ENCODE results near the gene MLLT3.

The MLLT3 gene

GRCh38 chr9:20476912-20477521 lies 145.3 kb downstream of the MLLT3 start:
- DNase-seq (ENCODE audit: low read depth): no peak

- DNase-seq (ENCODE audit: low read depth): no peak
Observed at GRCh38 chr9:20474496-20474895, 147.8 kb downstream of the MLLT3 start.

DNA sequence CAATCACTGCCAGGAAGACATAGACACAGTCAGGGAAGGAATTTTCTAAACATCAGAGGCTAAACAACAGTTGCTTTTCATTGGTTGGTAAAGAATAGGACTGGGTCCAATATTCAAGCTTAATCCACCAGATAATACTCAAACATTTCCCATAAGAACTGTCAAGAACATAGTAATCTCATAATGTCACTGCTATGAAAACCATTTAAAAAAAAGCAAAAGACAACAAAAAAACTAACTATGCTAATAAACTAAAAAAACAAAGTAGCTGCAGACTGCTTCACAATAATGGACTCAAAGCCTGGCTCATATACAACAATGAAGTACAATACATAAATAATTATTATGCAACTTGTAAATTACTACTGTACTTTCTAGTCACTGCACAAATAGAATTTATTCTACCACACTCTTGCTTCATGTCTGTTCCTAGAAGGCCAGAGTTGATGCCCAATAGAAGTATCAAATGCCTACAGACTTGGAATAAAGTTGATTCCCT lies 148.7 kb downstream of the MLLT3 start:
- DNase-seq (ENCODE audit: low read depth): no peak

DNA sequence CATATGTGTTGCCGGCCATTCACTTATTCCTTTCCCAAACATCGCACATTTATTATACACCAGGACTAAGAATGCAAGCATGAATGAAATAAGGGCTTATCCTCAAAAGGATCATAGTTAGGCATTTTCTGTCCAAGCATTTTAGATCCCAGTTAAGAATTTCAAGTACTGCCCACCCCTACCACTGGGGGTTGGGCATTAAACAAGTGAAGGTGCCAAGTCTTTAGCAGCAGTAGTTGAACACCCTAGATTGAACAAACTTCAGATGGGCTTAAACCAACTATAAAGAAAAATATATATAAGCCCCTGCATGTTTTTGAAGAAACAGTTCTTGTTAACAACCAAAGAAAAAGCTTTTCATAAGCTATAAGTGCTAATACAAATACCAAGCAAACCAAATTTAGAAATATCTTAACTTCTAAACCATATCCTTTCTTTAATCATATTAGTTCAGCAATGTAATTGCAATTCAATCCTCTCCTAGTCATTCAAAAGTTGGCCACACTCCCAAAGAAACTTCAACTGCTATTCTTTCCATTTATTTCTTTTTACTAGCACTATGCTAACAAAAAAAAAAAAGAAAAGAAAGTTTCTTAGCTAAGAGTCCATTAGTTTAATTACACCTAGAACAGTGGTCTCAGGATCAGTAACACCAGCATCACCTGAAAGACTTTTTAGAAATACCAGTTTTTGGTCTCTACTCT lies 149.8 kb downstream of the MLLT3 start:
- DNase-seq (ENCODE audit: low read depth): no peak

- no peak for DNase-seq (ENCODE audit: low read depth)
Observed at GRCh38 chr9:20466328-20467008, 155.8 kb downstream of the MLLT3 start.

DNA sequence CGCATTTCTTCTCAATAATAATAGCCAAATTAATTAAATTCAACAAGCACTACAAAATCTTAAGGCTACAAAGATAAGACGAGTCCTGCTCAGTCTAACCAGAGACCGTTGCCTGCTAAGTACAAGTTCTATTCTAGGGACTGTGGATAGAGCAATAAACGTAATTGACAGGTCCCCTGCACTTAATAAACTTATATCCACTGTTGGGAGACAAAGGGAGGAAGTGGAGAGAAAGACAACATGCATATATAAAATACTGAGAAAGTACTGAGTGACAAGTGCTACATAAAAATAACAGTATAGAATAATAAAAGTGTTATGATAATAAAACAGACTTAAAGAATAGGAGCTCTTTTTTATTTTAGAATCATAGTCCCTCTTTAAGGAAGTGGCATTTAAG lies 158.1 kb downstream of the MLLT3 start:
- DNase-seq (ENCODE audit: low read depth): no peak

GRCh38 chr9:20463823-20464222 lies 158.5 kb downstream of the MLLT3 start:
- no peak for DNase-seq (ENCODE audit: low read depth)

- DNase-seq (ENCODE audit: low read depth): no peak
Observed at GRCh38 chr9:20462410-20462809, 159.9 kb downstream of the MLLT3 start.

- no peak for DNase-seq (ENCODE audit: low read depth)
Observed at GRCh38 chr9:20447291-20447690, 175.0 kb downstream of the MLLT3 start.

GRCh38 chr9:20446248-20446647 lies 176.1 kb downstream of the MLLT3 start:
- DNase-seq (ENCODE audit: low read depth): no peak

GRCh38 chr9:20442461-20443319 lies 179.6 kb downstream of the MLLT3 start:
- DNase-seq (ENCODE audit: low read depth): no peak

- DNase-seq (ENCODE audit: low read depth): no peak
Observed at GRCh38 chr9:20441711-20442423, 180.4 kb downstream of the MLLT3 start.

- no peak for DNase-seq (ENCODE audit: low read depth)
Observed at GRCh38 chr9:20441166-20441565, 181.1 kb downstream of the MLLT3 start.

GRCh38 chr9:20437476-20437875 lies 184.8 kb downstream of the MLLT3 start:
- no peak for DNase-seq (ENCODE audit: low read depth)

GRCh38 chr9:20436476-20437195 lies 185.7 kb downstream of the MLLT3 start:
- DNase-seq (ENCODE audit: low read depth): no peak

DNA sequence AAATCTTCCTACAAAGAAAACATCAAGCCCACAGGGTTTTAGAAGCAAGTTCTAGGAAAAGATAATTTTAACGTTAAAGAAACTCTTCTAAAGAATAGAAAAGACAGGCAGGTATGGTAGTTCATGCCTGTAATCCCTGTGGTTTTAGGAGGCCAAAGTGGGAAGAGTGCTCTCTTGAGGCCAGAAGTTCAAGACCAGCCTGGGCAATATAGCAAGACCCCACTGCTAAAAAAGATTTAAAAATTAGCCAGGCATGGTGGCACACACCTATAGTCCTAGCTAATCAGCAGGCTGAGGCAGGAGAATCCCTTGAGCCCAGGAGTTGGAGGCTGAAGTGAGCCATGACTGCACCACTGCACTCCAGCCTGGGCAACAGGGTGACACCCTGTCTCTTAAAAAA lies 193.3 kb downstream of the MLLT3 start:
- DNase-seq (ENCODE audit: low read depth): no peak

DNA sequence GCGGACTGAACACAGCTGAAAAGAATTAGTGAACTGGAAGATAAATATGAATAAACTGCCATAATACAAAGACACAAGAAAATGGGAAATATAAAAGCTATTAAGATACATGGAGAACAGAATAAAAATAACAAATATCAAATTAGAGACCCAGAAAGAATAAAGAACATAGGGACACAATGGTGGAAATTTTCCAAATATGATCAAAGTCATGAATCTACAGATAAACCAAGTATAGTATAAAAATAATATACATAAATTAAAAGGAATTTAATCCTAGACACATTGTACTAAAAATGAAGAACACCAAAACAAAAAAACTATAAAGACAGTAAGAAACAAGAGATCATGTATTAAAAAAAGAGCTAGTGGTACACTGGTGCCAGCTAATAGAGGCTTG lies 194.9 kb downstream of the MLLT3 start:
- DNase-seq (ENCODE audit: low read depth): no peak

DNA sequence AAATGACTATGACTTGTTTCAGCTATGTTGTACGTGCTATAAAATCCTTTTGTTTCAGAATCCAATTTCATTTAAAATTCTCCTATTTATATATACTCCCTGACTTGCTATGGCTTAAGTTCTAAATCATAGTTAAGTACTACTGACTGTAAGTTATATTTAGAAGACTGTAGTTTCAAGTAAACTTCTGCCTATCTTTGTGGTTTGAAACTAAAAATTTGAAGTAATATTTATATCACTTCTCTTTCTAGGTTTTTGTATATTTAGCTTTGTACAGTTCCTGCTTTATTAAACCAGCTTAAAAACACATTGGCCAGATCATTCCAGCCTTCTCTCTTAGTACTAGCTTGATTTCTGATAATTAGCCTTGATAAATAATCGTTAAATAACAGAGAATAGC lies 196.3 kb downstream of the MLLT3 start:
- DNase-seq (ENCODE audit: low read depth): no peak

DNA sequence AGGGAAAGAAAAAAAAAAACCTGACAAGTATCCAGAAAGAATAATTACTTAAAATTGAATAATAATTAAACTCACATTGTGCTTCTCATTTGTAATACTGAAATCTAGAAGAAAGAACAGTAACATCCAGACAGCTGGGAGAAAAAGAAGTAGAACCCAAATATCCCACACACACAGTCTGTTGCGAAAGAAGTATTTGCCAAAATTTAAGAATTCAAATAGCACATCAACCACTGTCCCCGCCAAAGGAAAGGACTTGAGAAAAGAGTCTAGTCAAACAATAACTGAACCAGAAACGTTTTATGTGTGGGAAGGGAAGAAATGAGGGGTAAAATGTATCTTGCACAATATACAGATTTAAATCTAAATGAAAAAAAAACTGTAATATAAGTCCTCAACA lies 202.8 kb downstream of the MLLT3 start:
- no peak for DNase-seq (ENCODE audit: low read depth)

DNA sequence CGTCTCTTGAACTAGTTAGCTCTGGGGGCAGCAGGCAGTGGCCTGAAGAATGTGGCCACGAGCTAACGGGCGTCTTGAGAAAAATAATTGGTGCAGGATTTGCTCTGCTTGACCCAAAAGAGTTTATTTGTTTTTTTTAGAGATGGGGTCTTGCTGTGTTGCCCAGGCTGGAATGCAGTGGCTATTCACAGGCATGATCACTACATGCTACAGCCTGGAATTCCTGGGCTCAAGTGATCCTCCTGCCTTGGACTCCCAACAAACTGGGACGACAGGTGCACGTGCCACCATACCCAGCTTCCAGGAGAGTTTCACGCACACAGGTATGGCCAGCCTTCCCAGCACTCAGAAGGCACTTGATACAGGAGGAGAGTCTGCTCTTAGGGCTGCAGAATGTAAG lies 203.8 kb downstream of the MLLT3 start:
- DNase-seq (ENCODE audit: low read depth): no peak
